GM23338 (cell line): ENCODE data around the gene RCOR1. TPM values are rescaled to one million over a fixed set of nuclear protein-coding genes. Genes with fewer than 3 reads are reported as not detected.

ENCODE experiments used
- ATAC-seq: fragments of 200-7000 bp; cut with Tn5 transposase; 3 replicates; pipeline ENCODE4 v1.9.1; 2020
- DNase-seq: peaks from one replicate; pipeline ENCODE4 v3.0.0-alpha.2; 2015; ENCODE audit warnings: low spot score
- H2AFZ ChIP-seq: fragments of 200-600 bp; sonication (generic); 2 replicates; pipeline ENCODE4 v1.8.0; 2016; ENCODE audit warnings: antibody characterized with exemption, mild to moderate bottlenecking, moderate library complexity
- H3F3A ChIP-seq: fragments of 200-600 bp; sonication (generic); replicated peaks from 2 replicates; pipeline ENCODE4 v1.8.0; 2017; ENCODE audit warnings: antibody characterized with exemption, mixed run types, low read depth
- H3K27ac ChIP-seq: fragments of 200-600 bp; sonication (generic); 2 replicates; pipeline ENCODE4 v1.6.1; 2016; ENCODE audit warnings: low read depth
- H3K27me3 ChIP-seq: fragments of 200-600 bp; sonication (generic); 2 replicates; pipeline ENCODE4 v1.8.0; 2016; ENCODE audit warnings: mild to moderate bottlenecking, mixed run types, moderate library complexity; ENCODE audit not compliant: insufficient read depth
- H3K36me3 ChIP-seq: fragments of 200-600 bp; sonication (generic); 2 replicates; pipeline ENCODE4 v1.8.0; 2016; ENCODE audit warnings: mild to moderate bottlenecking; ENCODE audit not compliant: insufficient read depth
- H3K4me1 ChIP-seq: fragments of 200-600 bp; sonication (generic); 2 replicates; pipeline ENCODE4 v1.8.0; 2016; ENCODE audit warnings: mild to moderate bottlenecking, moderate library complexity; ENCODE audit not compliant: insufficient read depth
- H3K4me2 ChIP-seq: fragments of 200-600 bp; sonication (generic); 2 replicates; pipeline ENCODE4 v1.7.1; 2017; ENCODE audit warnings: mixed run types
- H3K4me3 ChIP-seq: fragments of 200-600 bp; sonication (generic); 2 replicates; pipeline ENCODE4 v1.6.1; 2016; ENCODE audit warnings: mixed run types
- H3K79me2 ChIP-seq: fragments of 200-600 bp; sonication (generic); replicated peaks from 2 replicates; pipeline ENCODE4 v1.8.0; 2017; ENCODE audit warnings: mild to moderate bottlenecking; ENCODE audit not compliant: insufficient read depth
- H3K9me2 ChIP-seq: fragments of 200-600 bp; sonication (generic); 2 replicates; pipeline ENCODE4 v1.8.0; 2017; ENCODE audit not compliant: insufficient read depth
- H4K20me1 ChIP-seq: fragments of 200-600 bp; sonication (generic); replicated peaks from 2 replicates; pipeline ENCODE4 v1.8.0; 2017; ENCODE audit warnings: mild to moderate bottlenecking; ENCODE audit not compliant: insufficient read depth
- H3K27ac Mint-ChIP-seq: 2 replicates; pipeline ENCODE4 v1.8.0; 2020; ENCODE audit warnings: inconsistent platforms, mild to moderate bottlenecking, moderate library complexity, mixed read lengths
- H3K27me3 Mint-ChIP-seq: 3 replicates; pipeline ENCODE4 v1.8.0; 2022; ENCODE audit warnings: low read depth, mild to moderate bottlenecking, moderate library complexity, mixed read lengths, inconsistent platforms; ENCODE audit not compliant: insufficient read depth, poor library complexity
- H3K36me3 Mint-ChIP-seq: 3 replicates; pipeline ENCODE4 v1.8.0; 2021; ENCODE audit warnings: low read depth, mild to moderate bottlenecking, inconsistent platforms, moderate library complexity, mixed read lengths
- H3K4me1 Mint-ChIP-seq: 3 replicates; pipeline ENCODE4 v1.8.0; 2020; ENCODE audit warnings: mild to moderate bottlenecking, inconsistent platforms, mixed read lengths
- H3K4me3 Mint-ChIP-seq: 3 replicates; pipeline ENCODE4 v1.8.0; 2021; ENCODE audit warnings: moderate library complexity, mild to moderate bottlenecking, inconsistent platforms, mixed read lengths
- H3K9me3 Mint-ChIP-seq: 3 replicates; pipeline ENCODE4 v1.8.0; 2020; ENCODE audit warnings: moderate library complexity, mild to moderate bottlenecking, inconsistent platforms, mixed read lengths
- CREB1 ChIP-seq: fragments of 250-450 bp; sonication (Bioruptor Pico); IDR thresholded peaks from 2 replicates; pipeline ENCODE4 v1.5.0; 2020; ENCODE audit warnings: low read depth, mild to moderate bottlenecking, moderate library complexity
- CTCF ChIP-seq, 2 experiments: fragments of 200-600 bp in 1 of 2; sonication (generic) in 1 of 2; conservative IDR thresholded peaks; 2 replicates each; pipeline versions ENCODE4 v1.5.1 to v1.6.1; 2016 to 2017; ENCODE audit warnings: antibody characterized with exemption in 2 of 2, low read depth in 2 of 2, mild to moderate bottlenecking in 2 of 2, moderate library complexity in 1 of 2
- ETS1 ChIP-seq: IDR thresholded peaks from 2 replicates; pipeline ENCODE4 v1.6.1; 2016; ENCODE audit warnings: antibody characterized with exemption
- EZH2 ChIP-seq: fragments of 200-600 bp; sonication (generic); IDR thresholded peaks from one replicate; pipeline ENCODE4 v1.8.0; 2017; ENCODE audit warnings: antibody characterized with exemption, mild to moderate bottlenecking, low read depth; ENCODE audit not compliant: unreplicated experiment
- EZH2phosphoT487 ChIP-seq: fragments of 200-600 bp; sonication (generic); IDR thresholded peaks from one replicate; pipeline ENCODE4 v1.8.1; 2018; ENCODE audit warnings: antibody characterized with exemption; ENCODE audit not compliant: unreplicated experiment
- JUNB ChIP-seq: IDR thresholded peaks from one replicate; pipeline ENCODE4 v1.6.1; 2016; ENCODE audit warnings: antibody characterized with exemption; ENCODE audit not compliant: unreplicated experiment
- NANOG ChIP-seq: IDR thresholded peaks from 2 replicates; pipeline ENCODE4 v1.6.1; 2016; ENCODE audit warnings: antibody characterized with exemption, borderline replicate concordance
- POLR2AphosphoS5 ChIP-seq: IDR thresholded peaks from 2 replicates; pipeline ENCODE4 v1.6.1; 2016; ENCODE audit warnings: antibody characterized with exemption, low read depth
- STAT1 ChIP-seq: IDR thresholded peaks from one replicate; pipeline ENCODE4 v1.6.1; 2016; ENCODE audit warnings: antibody characterized with exemption; ENCODE audit not compliant: unreplicated experiment
- ZNF114 ChIP-seq: fragments of 250-450 bp; sonication (Bioruptor Pico); IDR thresholded peaks from 2 replicates; pipeline ENCODE4 v1.5.0; 2020; ENCODE audit warnings: mild to moderate bottlenecking, moderate library complexity
- ZNF331 ChIP-seq: fragments of 250-450 bp; sonication (Bioruptor Pico); IDR thresholded peaks from 2 replicates; pipeline ENCODE4 v1.5.0; 2020; ENCODE audit warnings: low read depth, mild to moderate bottlenecking, moderate library complexity
- polyA plus RNA-seq: library from polyadenylated mRNA; unstranded; fragments of >200 nt; fragmentation: Nextera tagmentation; extraction: Ambion mirVana; gene quantifications from 2 replicates; pipeline ENCODE4 v1.2.1, GENCODE V29; 2016
- total RNA-seq: library from RNA; depleted of rRNA; stranded (reverse); fragments of >200 nt; shearing (Covaris generic); gene quantifications from 2 replicates; pipeline ENCODE4 v1.2.3, GENCODE V29; 2014
- TF ChIP-seq, protein P1 (sequence below): IDR thresholded peaks from one replicate; pipeline ENCODE4 v1.6.1; 2018; ENCODE audit warnings: antibody characterized with exemption; ENCODE audit not compliant: unreplicated experiment
- TF ChIP-seq, protein P2 (sequence below): fragments of 250-450 bp; sonication (Bioruptor Pico); IDR thresholded peaks from 2 replicates; pipeline ENCODE4 v1.5.0; 2020; ENCODE audit warnings: mild to moderate bottlenecking, moderate library complexity

The RCOR1 gene
- total and polyA plus RNA-seq, 2 experiments from 2014 or later = 7.6 to 26.1 TPM

- H3K4me1 ChIP-seq = no peaks in the 10 kb centered on the region
- no peaks in the 10 kb centered on the region for H3K27me3 ChIP-seq
- Mint-ChIP-seq H3K27me3 (peaks cover 11% of the 10 kb centered on the region), H3K36me3 (peaks cover 3% of the 10 kb centered on the region; the same call in 1 of the 3 replicates), H3K27ac (no peak overlapping the region), H3K4me1 (no peaks in the 10 kb centered on the region), H3K9me3 (peaks cover 13% of the 10 kb centered on the region; the same call in 2 of the 3 replicates), H3K4me3 (no peak overlapping the region)
- H3F3A ChIP-seq = 0 out of 2 replicates have a peak, but pooled peaks cover 5% of the 10 kb centered on the region
- no peaks in the 10 kb centered on the region for H3K9me2 ChIP-seq
- H3K4me3 ChIP-seq = no peak overlapping the region
- H2AFZ ChIP-seq = peak overlapping the region; percentile 85; the same call in 1 of the 2 replicates
- no peak overlapping the region for H3K4me2 ChIP-seq
- H3K27ac ChIP-seq = no peak overlapping the region
- DNase-seq = no peak
- no peak for ATAC-seq
- no peaks in the 10 kb centered on the region for H4K20me1 ChIP-seq
- peaks cover 4% of the 10 kb centered on the region; the same call in 1 of the 2 replicates for H3K36me3 ChIP-seq
- H3K79me2 ChIP-seq = no peaks in the 10 kb centered on the region
- TF ChIP-seq, protein P1, sequence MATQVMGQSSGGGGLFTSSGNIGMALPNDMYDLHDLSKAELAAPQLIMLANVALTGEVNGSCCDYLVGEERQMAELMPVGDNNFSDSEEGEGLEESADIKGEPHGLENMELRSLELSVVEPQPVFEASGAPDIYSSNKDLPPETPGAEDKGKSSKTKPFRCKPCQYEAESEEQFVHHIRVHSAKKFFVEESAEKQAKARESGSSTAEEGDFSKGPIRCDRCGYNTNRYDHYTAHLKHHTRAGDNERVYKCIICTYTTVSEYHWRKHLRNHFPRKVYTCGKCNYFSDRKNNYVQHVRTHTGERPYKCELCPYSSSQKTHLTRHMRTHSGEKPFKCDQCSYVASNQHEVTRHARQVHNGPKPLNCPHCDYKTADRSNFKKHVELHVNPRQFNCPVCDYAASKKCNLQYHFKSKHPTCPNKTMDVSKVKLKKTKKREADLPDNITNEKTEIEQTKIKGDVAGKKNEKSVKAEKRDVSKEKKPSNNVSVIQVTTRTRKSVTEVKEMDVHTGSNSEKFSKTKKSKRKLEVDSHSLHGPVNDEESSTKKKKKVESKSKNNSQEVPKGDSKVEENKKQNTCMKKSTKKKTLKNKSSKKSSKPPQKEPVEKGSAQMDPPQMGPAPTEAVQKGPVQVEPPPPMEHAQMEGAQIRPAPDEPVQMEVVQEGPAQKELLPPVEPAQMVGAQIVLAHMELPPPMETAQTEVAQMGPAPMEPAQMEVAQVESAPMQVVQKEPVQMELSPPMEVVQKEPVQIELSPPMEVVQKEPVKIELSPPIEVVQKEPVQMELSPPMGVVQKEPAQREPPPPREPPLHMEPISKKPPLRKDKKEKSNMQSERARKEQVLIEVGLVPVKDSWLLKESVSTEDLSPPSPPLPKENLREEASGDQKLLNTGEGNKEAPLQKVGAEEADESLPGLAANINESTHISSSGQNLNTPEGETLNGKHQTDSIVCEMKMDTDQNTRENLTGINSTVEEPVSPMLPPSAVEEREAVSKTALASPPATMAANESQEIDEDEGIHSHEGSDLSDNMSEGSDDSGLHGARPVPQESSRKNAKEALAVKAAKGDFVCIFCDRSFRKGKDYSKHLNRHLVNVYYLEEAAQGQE = no peak
- TF ChIP-seq STAT1 (no peak), NANOG (no peak), JUNB (no peak), ZNF331 (no peak), CREB1 (no peak), POLR2AphosphoS5 (no peak), EZH2 (no peak), ETS1 (no peak), EZH2phosphoT487 (no peak), CTCF (conservative IDR thresholded peaks at IDR 0.05; ENCODE audit: low read depth in 2 of 2) (no peak), ZNF114 (CRISPR knock-in tag) (no peak)
- TF ChIP-seq, protein P2, sequence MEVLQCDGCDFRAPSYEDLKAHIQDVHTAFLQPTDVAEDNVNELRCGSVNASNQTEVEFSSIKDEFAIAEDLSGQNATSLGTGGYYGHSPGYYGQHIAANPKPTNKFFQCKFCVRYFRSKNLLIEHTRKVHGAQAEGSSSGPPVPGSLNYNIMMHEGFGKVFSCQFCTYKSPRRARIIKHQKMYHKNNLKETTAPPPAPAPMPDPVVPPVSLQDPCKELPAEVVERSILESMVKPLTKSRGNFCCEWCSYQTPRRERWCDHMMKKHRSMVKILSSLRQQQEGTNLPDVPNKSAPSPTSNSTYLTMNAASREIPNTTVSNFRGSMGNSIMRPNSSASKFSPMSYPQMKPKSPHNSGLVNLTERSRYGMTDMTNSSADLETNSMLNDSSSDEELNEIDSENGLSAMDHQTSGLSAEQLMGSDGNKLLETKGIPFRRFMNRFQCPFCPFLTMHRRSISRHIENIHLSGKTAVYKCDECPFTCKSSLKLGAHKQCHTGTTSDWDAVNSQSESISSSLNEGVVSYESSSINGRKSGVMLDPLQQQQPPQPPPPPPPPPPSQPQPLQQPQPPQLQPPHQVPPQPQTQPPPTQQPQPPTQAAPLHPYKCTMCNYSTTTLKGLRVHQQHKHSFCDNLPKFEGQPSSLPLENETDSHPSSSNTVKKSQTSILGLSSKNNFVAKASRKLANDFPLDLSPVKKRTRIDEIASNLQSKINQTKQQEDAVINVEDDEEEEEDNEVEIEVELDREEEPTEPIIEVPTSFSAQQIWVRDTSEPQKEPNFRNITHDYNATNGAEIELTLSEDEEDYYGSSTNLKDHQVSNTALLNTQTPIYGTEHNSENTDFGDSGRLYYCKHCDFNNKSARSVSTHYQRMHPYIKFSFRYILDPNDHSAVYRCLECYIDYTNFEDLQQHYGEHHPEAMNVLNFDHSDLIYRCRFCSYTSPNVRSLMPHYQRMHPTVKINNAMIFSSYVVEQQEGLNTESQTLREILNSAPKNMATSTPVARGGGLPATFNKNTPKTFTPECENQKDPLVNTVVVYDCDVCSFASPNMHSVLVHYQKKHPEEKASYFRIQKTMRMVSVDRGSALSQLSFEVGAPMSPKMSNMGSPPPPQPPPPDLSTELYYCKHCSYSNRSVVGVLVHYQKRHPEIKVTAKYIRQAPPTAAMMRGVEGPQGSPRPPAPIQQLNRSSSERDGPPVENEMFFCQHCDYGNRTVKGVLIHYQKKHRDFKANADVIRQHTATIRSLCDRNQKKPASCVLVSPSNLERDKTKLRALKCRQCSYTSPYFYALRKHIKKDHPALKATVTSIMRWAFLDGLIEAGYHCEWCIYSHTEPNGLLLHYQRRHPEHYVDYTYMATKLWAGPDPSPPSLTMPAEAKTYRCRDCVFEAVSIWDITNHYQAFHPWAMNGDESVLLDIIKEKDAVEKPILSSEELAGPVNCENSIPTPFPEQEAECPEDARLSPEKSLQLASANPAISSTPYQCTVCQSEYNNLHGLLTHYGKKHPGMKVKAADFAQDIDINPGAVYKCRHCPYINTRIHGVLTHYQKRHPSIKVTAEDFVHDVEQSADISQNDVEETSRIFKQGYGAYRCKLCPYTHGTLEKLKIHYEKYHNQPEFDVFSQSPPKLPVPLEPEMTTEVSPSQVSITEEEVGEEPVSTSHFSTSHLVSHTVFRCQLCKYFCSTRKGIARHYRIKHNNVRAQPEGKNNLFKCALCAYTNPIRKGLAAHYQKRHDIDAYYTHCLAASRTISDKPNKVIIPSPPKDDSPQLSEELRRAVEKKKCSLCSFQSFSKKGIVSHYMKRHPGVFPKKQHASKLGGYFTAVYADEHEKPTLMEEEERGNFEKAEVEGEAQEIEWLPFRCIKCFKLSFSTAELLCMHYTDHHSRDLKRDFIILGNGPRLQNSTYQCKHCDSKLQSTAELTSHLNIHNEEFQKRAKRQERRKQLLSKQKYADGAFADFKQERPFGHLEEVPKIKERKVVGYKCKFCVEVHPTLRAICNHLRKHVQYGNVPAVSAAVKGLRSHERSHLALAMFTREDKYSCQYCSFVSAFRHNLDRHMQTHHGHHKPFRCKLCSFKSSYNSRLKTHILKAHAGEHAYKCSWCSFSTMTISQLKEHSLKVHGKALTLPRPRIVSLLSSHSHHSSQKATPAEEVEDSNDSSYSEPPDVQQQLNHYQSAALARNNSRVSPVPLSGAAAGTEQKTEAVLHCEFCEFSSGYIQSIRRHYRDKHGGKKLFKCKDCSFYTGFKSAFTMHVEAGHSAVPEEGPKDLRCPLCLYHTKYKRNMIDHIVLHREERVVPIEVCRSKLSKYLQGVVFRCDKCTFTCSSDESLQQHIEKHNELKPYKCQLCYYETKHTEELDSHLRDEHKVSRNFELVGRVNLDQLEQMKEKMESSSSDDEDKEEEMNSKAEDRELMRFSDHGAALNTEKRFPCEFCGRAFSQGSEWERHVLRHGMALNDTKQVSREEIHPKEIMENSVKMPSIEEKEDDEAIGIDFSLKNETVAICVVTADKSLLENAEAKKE (CRISPR knock-in tag) = no peak
Measured at GRCh38 chr14:102560458-102561261, 31.8 kb upstream of the RCOR1 start.
